Type B pancreatic cell (in vitro differentiated cells): ENCODE measurements around the gene TBR1. TPM values are rescaled to one million over a fixed set of nuclear protein-coding genes. Genes with fewer than 3 reads are reported as not detected.

Experiments
- total RNA-seq: library from RNA; stranded (reverse); gene quantifications from 2 replicates; pipeline ENCODE4 v1.2.1, GENCODE V29; 2021; ENCODE audit warnings: low replicate concordance

TBR1 gene
- total RNA-seq, 1 donor from 2014 or later = 1.1 TPM

Other genes with a start within 250 kb of the TBR1 start
- 46.5 and 52.5 TPM in 2 replicates for gene PSMD14, start 107.9 kb upstream of the TBR1 start, total RNA-seq
- gene SLC4A10, start 208.1 kb downstream of the TBR1 start, total RNA-seq = 0.93 and 1.1 TPM in 2 replicates